ENCODE results near the gene BACE2.

Gene BACE2

DNA sequence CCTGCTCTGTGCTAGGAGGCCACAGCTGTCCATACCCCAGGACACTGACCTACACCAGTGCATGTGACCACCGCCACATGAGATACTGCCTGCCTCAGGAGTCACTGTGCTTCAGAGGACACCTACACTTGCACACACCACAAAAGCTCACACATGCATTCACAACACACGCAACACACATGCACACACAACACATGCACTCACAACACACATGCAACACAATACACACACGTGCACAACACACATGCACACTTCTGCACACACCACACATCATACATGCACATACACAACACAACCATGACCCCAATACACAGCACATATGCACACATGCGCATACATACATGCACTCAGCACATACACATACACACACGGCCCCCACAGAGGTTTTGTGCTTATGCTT is 28.7 kb upstream of the BACE2 start:
- no peak overlapping the region for H3K27ac ChIP-seq
- TF ChIP-seq, protein P1, sequence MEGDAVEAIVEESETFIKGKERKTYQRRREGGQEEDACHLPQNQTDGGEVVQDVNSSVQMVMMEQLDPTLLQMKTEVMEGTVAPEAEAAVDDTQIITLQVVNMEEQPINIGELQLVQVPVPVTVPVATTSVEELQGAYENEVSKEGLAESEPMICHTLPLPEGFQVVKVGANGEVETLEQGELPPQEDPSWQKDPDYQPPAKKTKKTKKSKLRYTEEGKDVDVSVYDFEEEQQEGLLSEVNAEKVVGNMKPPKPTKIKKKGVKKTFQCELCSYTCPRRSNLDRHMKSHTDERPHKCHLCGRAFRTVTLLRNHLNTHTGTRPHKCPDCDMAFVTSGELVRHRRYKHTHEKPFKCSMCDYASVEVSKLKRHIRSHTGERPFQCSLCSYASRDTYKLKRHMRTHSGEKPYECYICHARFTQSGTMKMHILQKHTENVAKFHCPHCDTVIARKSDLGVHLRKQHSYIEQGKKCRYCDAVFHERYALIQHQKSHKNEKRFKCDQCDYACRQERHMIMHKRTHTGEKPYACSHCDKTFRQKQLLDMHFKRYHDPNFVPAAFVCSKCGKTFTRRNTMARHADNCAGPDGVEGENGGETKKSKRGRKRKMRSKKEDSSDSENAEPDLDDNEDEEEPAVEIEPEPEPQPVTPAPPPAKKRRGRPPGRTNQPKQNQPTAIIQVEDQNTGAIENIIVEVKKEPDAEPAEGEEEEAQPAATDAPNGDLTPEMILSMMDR (IDR thresholded peaks at IDR 0.05): no peak
- no peak for TF ChIP-seq ZFX (IDR thresholded peaks at IDR 0.05; ENCODE audit: borderline replicate concordance)

DNA sequence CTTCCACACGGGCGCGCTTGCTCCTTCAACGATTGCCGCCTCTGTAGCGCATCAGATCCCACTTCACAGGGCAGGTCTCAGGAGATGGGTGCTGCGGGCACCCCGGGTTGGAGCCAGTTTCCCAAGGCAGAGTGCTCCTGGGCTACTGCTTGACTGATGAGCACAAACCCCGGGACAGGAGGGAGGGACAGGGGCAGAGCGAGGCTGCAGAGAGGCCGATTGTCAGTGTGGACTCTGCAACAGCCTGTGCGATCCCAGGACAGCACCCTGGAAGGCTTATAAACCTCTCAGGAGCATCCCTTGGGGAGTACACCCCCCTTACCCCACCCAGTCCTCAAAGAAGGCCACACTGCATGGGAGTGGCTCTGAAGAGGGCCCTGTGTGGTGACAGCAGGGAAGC is 28.0 kb upstream of the BACE2 start:
- no peak overlapping the region for H3K27ac ChIP-seq
- TF ChIP-seq, protein P1 (IDR thresholded peaks at IDR 0.05): no peak
- no peak for TF ChIP-seq ZFX (IDR thresholded peaks at IDR 0.05; ENCODE audit: borderline replicate concordance)

DNA sequence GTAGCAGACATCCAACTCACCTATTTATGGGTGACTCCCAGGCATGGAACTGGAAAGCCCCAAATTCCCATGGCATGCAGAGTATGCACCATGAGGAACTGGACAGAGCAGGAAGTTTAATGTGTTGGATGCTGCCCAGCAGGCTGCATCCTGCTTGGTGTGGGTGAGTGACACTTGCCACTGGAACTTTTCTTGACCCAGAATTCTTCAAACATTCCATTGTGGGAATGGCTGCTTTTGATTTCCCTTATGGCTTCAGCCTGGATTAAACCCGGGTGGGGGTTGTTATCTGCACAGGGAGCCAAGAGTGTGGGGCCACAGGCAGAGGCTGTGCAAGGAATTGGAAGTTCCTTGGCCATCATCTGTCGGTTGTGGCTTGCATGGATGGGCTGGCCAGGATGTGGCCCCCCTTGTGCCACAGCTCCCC is 26.9 kb upstream of the BACE2 start:
- TF ChIP-seq, protein P1 (IDR thresholded peaks at IDR 0.05): no peak
- TF ChIP-seq ZFX (IDR thresholded peaks at IDR 0.05; ENCODE audit: borderline replicate concordance): no peak
- no peak overlapping the region for H3K27ac ChIP-seq

DNA sequence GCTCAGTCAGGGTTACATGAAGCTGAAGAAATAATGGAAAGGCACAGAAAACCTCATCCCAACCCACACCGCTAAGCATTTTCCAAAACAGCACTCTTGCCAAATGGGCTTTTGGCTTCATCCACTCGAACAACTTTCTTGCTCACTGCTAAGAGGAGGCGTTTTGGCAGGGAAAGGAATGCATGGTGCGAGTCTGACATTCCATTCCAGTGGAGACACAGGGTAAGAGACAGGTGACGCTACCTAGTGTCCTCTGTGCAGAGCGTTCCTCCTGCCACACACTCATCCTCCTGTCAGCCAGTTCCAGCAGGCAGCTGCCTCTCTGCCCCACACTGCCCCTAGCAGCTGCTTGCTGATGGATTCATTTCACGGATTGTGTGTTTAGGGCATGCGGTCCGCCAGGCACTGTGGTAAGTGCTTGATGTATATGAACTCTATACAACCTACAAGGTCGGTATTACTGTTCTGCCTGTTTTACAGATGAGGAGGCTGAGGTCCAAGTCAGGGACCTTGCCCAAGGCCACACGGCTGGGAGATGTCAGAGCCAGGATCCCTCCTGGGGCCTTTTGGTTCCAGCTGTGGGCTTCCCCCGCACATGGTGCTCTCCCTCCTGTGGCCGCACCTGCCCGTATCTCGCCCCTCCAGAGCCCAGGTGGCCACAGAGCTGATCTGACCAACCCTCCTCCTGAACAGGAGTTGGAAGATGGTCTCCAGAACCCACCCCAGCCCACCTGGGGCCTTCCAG is 25.7 kb upstream of the BACE2 start:
- H3K27ac ChIP-seq: no peak overlapping the region
- TF ChIP-seq, protein P1 (IDR thresholded peaks at IDR 0.05): no peak
- TF ChIP-seq ZFX (IDR thresholded peaks at IDR 0.05; ENCODE audit: borderline replicate concordance): no peak

DNA sequence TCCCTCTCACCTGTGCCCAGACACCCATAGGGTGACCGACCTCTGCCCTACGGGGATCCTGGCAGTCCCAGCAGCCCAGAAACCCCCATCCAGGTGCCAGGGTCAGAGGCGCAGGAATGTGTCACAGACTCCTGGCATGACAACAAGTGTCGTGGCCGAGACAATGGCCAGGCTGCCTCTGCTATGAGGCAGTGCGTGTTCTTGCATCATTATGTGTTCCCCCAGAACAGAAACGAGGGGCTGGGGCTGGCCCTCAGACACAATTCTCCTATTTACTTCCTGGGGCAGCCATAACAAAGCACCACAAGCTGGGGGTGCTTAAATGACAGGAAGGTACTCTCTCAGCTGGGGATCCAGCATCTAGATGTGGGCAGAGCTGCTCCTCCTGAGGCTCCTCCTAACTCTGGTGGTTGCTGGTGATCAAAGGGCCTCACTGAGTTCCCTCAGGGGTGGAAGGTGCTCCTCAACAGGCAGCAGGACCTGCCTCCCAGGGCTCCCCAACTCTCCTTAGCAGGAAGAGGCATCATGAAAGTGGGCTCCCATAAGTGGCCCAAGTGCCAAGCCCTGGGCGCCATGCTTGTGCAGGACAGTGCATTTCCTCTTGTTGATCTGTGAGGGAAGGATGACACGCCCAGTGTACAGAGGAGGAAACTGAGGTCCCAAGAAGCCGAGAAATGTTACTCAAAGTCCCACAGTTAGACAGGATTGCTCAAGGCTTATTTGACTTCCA is 24.2 kb upstream of the BACE2 start:
- H3K27ac ChIP-seq: no peak overlapping the region
- TF ChIP-seq, protein P1 (IDR thresholded peaks at IDR 0.05): no peak
- TF ChIP-seq ZFX (IDR thresholded peaks at IDR 0.05; ENCODE audit: borderline replicate concordance): no peak

DNA sequence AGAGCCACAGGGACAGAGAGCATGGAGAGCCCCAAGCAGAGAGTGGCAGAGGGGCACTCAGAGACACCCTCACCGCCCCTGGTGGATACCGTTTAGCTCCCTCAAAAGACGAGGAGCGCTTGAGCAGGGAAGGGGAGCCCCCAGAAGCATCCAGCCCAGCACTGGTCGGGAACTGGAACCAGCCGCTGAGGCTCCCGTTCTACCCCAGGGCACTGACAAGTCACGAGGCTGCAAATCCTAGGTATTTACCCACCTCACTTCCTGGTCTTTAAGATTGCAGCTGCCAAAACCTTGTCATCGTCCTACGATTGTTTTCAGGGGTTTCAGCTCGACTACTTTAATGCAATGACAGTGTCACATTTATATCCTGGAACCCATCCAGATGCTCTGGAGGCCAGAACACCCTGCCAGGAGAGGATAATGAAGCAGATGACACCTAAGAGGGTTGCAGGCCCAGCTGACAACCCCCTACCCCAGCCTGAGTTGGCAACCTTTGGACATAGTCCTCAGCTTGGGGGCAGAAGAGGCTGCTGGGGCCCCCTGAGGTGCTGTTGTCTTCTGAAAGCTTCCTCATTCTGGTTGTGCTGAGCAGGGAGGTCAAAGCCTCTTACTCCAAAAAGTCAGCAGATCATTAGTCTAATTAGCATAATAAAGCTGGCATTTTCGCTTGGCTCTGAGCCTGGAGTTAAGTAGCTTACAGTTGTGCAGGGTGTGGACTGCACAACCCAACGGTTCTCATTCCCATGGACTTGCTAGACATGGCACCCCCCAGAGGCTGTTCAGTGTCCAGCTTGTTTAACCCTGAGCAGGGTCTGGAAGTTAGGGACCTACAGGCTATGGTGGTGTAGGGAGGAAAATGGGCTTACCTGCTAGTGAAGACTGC is 20.6 kb upstream of the BACE2 start:
- TF ChIP-seq, protein P1 (IDR thresholded peaks at IDR 0.05): no peak
- TF ChIP-seq ZFX (IDR thresholded peaks at IDR 0.05; ENCODE audit: borderline replicate concordance): no peak
- no peak overlapping the region for H3K27ac ChIP-seq

Measured in 22Rv1 (cell line).